A549 (cell line): Measurements from ENCODE around the gene DIPK1B. TPM values are rescaled to one million over a fixed set of nuclear protein-coding genes. Genes with fewer than 3 reads are reported as not detected.
A peak's percentile ranks its signal among the peaks of the same experiment; 100 is the strongest.

Experiments
- ATAC-seq, 2 experiments: fragments of 200-7000 bp in 1 of 2; fragments of >200 bp in 1 of 2; cut with Nextera tagmentation in 1 of 2; cut with Tn5 transposase in 1 of 2; 3 replicates each; pipeline versions ENCODE4 v1.8.0 to v1.9.1; 2018 to 2020; ENCODE audit warnings: mild to moderate bottlenecking in 1 of 2, moderate library complexity in 1 of 2
- CTCF ChIA-PET: fragments of 300-600 bp; sonication (Branson Sonifier 250); formaldehyde crosslinking; extraction: SDS; loops from one replicate; lab custom pipeline; 2021; ENCODE audit warnings: antibody characterized with exemption, inconsistent platforms; lab: Yijun Ruan, JAX
- POLR2A ChIA-PET: fragments of 350-600 bp; formaldehyde crosslinking; extraction: SDS; loops from one replicate; lab custom pipeline; 2021; ENCODE audit warnings: antibody characterized with exemption, inconsistent platforms; lab: Yijun Ruan, JAX
- DNase-seq, 2 experiments: peaks; one replicate each; pipeline versions ENCODE4 v3.0.0 to v3.0.0-alpha.2; 2011 to 2016; ENCODE audit warnings: low read depth in 1 of 2, low spot score in 1 of 2
- FAIRE-seq: peaks from 2 replicates; lab custom pipeline; 2011; peaks lifted over from hg19 to GRCh38; lab: Jason Lieb, UNC
- H3K27ac ChIP-seq, 2 experiments: fragments of >200 bp; sonication (Bioruptor Twin); formaldehyde crosslinking; 3 replicates each; pipeline ENCODE4 v1.5.1; 2016 to 2017
- H3K4me1 ChIP-seq: fragments of >200 bp; sonication (Bioruptor Twin); formaldehyde crosslinking; 3 replicates; pipeline ENCODE4 v1.6.1; 2016
- H3K4me2 ChIP-seq: fragments of >200 bp; sonication (Bioruptor Twin); formaldehyde crosslinking; 3 replicates; pipeline ENCODE4 v1.6.1; 2016
- H3K4me3 ChIP-seq: fragments of >200 bp; sonication (Bioruptor Twin); formaldehyde crosslinking; 3 replicates; pipeline ENCODE4 v1.5.1; 2016
- H3K9me3 ChIP-seq: fragments of >200 bp; sonication (Bioruptor Twin); formaldehyde crosslinking; 3 replicates; pipeline ENCODE4 v1.6.1; 2016
- BHLHE40 ChIP-seq: IDR thresholded peaks from 2 replicates; pipeline ENCODE4 v1.6.1; 2012; ENCODE audit warnings: low read depth, low read length, inconsistent platforms
- CBX8 ChIP-seq: fragments of 200-600 bp; sonication (generic); IDR thresholded peaks from 2 replicates; pipeline ENCODE4 v1.6.1; 2016
- CEBPB ChIP-seq, 2 experiments: fragments of >200 bp in 1 of 2; sonication (Bioruptor Twin) in 1 of 2; formaldehyde crosslinking in 1 of 2; IDR thresholded peaks; 2 replicates each; pipeline ENCODE4 v1.6.1; 2012 to 2016
- CHD2 ChIP-seq: fragments of 150-350 bp; IDR thresholded peaks from 2 replicates; pipeline ENCODE4 v1.6.1; 2014; ENCODE audit warnings: low read length; ENCODE audit not compliant: partially characterized antibody
- EHMT2 ChIP-seq: fragments of 200-600 bp; sonication (generic); IDR thresholded peaks from 2 replicates; pipeline ENCODE4 v1.6.1; 2016; ENCODE audit warnings: antibody characterized with exemption, low read depth, mild to moderate bottlenecking, moderate library complexity
- EP300 ChIP-seq, 2 experiments: fragments of >200 bp; sonication (Bioruptor Twin); formaldehyde crosslinking; IDR thresholded peaks; 2 replicates in 1 of 2; 3 replicates in 1 of 2; pipeline ENCODE4 v1.6.1; 2016 to 2017
- FOSB ChIP-seq: fragments of 250-450 bp; sonication (Bioruptor Pico); IDR thresholded peaks from 2 replicates; pipeline ENCODE4 v1.5.0; 2020; ENCODE audit warnings: mild to moderate bottlenecking, moderate library complexity
- GATA3 ChIP-seq: IDR thresholded peaks from 2 replicates; pipeline ENCODE4 v1.6.1; 2012; ENCODE audit warnings: borderline replicate concordance
- HDAC2 ChIP-seq: fragments of 200-600 bp; sonication (generic); IDR thresholded peaks from 2 replicates; pipeline ENCODE4 v1.6.1; 2016
- HOXA7 ChIP-seq: fragments of 250-450 bp; sonication (Bioruptor Pico); IDR thresholded peaks from 2 replicates; pipeline ENCODE4 v1.5.0; 2020; ENCODE audit warnings: mild to moderate bottlenecking, moderate library complexity
- HOXB13 ChIP-seq: fragments of 250-450 bp; sonication (Bioruptor Pico); IDR thresholded peaks from 2 replicates; pipeline ENCODE4 v1.5.0; 2020; ENCODE audit warnings: low read depth, mild to moderate bottlenecking, moderate library complexity
- HOXB5 ChIP-seq: fragments of 250-450 bp; sonication (Bioruptor Pico); IDR thresholded peaks from 2 replicates; pipeline ENCODE4 v1.5.0; 2020; ENCODE audit warnings: mild to moderate bottlenecking, moderate library complexity
- JUNB ChIP-seq: fragments of >200 bp; sonication (Bioruptor Twin); formaldehyde crosslinking; IDR thresholded peaks from 2 replicates; pipeline ENCODE4 v1.6.1; 2016
- MYC ChIP-seq: IDR thresholded peaks from 2 replicates; pipeline ENCODE4 v1.6.1; 2012; ENCODE audit warnings: mild to moderate bottlenecking, inconsistent platforms, low read length, improper control_type of control experiment, borderline replicate concordance
- POLR2AphosphoS2 ChIP-seq: conservative IDR thresholded peaks from 2 replicates; pipeline ENCODE4 v1.6.1; 2012; ENCODE audit warnings: low read length, improper control_type of control experiment, inconsistent platforms
- RAD21 ChIP-seq, 2 experiments: fragments of >200 bp in 1 of 2; sonication (Bioruptor Twin) in 1 of 2; formaldehyde crosslinking in 1 of 2; IDR thresholded peaks in 1 of 2; conservative IDR thresholded peaks in 1 of 2; 2 replicates in 1 of 2; 3 replicates in 1 of 2; pipeline ENCODE4 v1.6.1; 2012 to 2018; ENCODE audit warnings: inconsistent platforms in 1 of 2
- RCOR1 ChIP-seq: fragments of 150-350 bp; IDR thresholded peaks from 2 replicates; pipeline ENCODE4 v1.6.1; 2014; ENCODE audit warnings: antibody characterized with exemption, low read length, low read depth
- SMC3 ChIP-seq: fragments of >200 bp; sonication (Bioruptor Twin); formaldehyde crosslinking; IDR thresholded peaks from 3 replicates; pipeline ENCODE4 v1.6.1; 2018; ENCODE audit warnings: inconsistent platforms
- TFCP2L1 ChIP-seq: fragments of 250-450 bp; sonication (Bioruptor Pico); IDR thresholded peaks from 2 replicates; pipeline ENCODE4 v1.5.0; 2021; ENCODE audit warnings: mild to moderate bottlenecking
- TP53 ChIP-seq: fragments of 250-450 bp; sonication (Bioruptor Pico); IDR thresholded peaks from 2 replicates; pipeline ENCODE4 v1.5.0; 2021; ENCODE audit warnings: mild to moderate bottlenecking, moderate library complexity
- WGBS: methylation state at CpG from one replicate; pipeline ENCODE4 v1.1.6; 2017; ENCODE audit errors: missing lambda C conversion rate; 5-methylcytosine and 5-hydroxymethylcytosine counted together
- polyA plus RNA-seq, 4 experiments: library from polyadenylated mRNA; depleted of rRNA in 3 of 4; stranded (reverse); fragments of >200 nt; fragmentation: RNase III in 1 of 4; extraction: RNeasy Plus Mini Kit Qiagen cat#74134 plus additional on column Dnase treatment in 1 of 4; gene quantifications; 2 replicates in 3 of 4; 3 replicates in 1 of 4; pipeline ENCODE4 v1.2.3, GENCODE V29; 2011 to 2017
- TF ChIP-seq, protein P1 (sequence below): IDR thresholded peaks from 2 replicates; pipeline ENCODE4 v1.6.1; 2012
- TF ChIP-seq, protein P2 (sequence below): IDR thresholded peaks from 2 replicates; pipeline ENCODE4 v1.6.1; 2012; ENCODE audit warnings: low read depth, borderline replicate concordance
- TF ChIP-seq, protein P3 (sequence below): fragments of 450-650 bp; IDR thresholded peaks from 2 replicates; pipeline ENCODE4 v1.6.1; 2014; ENCODE audit warnings: antibody characterized with exemption
- TF ChIP-seq, protein P4 (sequence below): IDR thresholded peaks from 2 replicates; pipeline ENCODE4 v1.6.1; 2012
- TF ChIP-seq, protein P5 (sequence below): fragments of >200 bp; sonication (Bioruptor Twin); formaldehyde crosslinking; IDR thresholded peaks from 3 replicates; pipeline ENCODE4 v1.5.1; 2016
- TF ChIP-seq, protein P6 (sequence below): fragments of >200 bp; sonication (Bioruptor Twin); formaldehyde crosslinking; IDR thresholded peaks from 2 replicates; pipeline ENCODE4 v1.6.1; 2016

Gene DIPK1B
- polyA plus RNA-seq, 2 of the 4 experiments (the other 2 are of a cell fraction) = 6.7 TPM

DNA sequence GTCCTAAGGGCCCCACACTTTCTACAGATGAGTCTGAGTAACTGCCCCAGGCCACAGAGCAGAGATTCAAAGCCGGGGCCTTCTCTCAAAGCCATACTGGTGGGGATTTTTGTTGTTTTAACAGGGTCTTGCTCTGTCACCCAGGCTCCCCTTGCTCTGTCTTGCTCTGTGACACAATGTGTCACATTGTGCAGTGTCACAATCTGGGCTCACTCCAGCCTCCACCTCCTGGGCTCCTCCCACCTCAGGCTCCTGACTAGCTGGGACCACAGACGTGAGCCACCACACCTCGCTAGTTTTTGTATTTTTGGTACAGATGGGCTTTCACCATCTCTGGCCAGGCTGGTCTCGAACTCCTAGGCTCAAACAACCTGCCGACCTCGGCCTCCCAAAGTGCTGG, 33.7 kb upstream of the DIPK1B start:
- Histone ChIP-seq H3K27ac (no peak overlapping the region), H3K4me2 (no peak overlapping the region), H3K4me3 (no peak overlapping the region), H3K4me1 (peaks cover 18% of the 10 kb centered on the region), H3K9me3 (no peaks in the 10 kb centered on the region)
- ATAC-seq (no peak), FAIRE-seq (no peak), DNase-seq (no peak)
- no peak for TF ChIP-seq MYC
- TF ChIP-seq, protein P1, sequence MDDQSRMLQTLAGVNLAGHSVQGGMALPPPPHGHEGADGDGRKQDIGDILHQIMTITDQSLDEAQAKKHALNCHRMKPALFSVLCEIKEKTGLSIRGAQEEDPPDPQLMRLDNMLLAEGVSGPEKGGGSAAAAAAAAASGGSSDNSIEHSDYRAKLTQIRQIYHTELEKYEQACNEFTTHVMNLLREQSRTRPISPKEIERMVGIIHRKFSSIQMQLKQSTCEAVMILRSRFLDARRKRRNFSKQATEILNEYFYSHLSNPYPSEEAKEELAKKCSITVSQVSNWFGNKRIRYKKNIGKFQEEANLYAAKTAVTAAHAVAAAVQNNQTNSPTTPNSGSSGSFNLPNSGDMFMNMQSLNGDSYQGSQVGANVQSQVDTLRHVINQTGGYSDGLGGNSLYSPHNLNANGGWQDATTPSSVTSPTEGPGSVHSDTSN = no peak
- no peak for TF ChIP-seq EHMT2
- no peak for TF ChIP-seq HDAC2
- TF ChIP-seq, protein P2, sequence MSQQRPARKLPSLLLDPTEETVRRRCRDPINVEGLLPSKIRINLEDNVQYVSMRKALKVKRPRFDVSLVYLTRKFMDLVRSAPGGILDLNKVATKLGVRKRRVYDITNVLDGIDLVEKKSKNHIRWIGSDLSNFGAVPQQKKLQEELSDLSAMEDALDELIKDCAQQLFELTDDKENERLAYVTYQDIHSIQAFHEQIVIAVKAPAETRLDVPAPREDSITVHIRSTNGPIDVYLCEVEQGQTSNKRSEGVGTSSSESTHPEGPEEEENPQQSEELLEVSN = no peak
- TF ChIP-seq EP300 (IDR thresholded peaks at IDR 0.05) = no peak
- no peak for TF ChIP-seq CBX8
- TF ChIP-seq, protein P3, sequence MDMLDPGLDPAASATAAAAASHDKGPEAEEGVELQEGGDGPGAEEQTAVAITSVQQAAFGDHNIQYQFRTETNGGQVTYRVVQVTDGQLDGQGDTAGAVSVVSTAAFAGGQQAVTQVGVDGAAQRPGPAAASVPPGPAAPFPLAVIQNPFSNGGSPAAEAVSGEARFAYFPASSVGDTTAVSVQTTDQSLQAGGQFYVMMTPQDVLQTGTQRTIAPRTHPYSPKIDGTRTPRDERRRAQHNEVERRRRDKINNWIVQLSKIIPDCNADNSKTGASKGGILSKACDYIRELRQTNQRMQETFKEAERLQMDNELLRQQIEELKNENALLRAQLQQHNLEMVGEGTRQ = no peak
- no peak for TF ChIP-seq BHLHE40
- TF ChIP-seq, protein P4, sequence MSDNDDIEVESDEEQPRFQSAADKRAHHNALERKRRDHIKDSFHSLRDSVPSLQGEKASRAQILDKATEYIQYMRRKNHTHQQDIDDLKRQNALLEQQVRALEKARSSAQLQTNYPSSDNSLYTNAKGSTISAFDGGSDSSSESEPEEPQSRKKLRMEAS = no peak
- TF ChIP-seq HOXA7 (CRISPR knock-in tag) = no peak
- TF ChIP-seq GATA3 = no peak
- TF ChIP-seq RAD21 (conservative IDR thresholded peaks at IDR 0.05 in 1 of 2, IDR thresholded peaks at IDR 0.05 in 1 of 2) = no peak
- TF ChIP-seq FOSB (CRISPR knock-in tag) = no peak
- no peak for TF ChIP-seq SMC3
- CTCF ChIA-PET = interaction anchor here (7.9 kb wide), 1 partner anchor 18 kb away, joined by 113 read pairs; no protein-coding TSS in a partner anchor
- POLR2A ChIA-PET = no interaction called here
- 93% methylated on average over 6 of the region's 6 CpGs for WGBS

DNA sequence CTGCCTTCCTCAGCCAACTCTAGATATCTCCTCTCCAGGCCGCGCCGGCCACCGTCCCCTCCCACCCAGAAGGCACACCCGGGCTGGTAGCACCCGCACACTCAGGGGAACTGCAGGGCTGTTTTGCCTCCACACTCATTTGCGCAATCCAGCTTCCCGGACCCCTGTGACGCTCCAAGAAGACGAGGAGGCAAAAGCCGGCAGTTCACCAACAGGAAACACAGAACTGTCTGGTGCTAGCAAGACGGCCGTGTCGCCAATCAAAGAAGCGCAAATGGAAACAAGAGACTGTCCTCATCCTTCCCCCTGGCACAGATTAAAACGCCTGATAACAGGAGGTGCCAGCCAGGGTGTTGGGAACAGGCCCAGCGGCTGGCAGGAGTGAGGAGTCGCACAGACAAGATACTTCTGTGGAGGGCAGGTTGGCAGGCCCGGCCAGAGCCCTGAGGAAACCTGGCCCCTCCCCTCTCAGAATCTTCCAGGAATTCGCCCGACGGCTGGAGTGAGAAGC, 32.9 kb upstream of the DIPK1B start:
- H3K4me3 ChIP-seq = no peak overlapping the region
- FAIRE-seq = no peak

DNA sequence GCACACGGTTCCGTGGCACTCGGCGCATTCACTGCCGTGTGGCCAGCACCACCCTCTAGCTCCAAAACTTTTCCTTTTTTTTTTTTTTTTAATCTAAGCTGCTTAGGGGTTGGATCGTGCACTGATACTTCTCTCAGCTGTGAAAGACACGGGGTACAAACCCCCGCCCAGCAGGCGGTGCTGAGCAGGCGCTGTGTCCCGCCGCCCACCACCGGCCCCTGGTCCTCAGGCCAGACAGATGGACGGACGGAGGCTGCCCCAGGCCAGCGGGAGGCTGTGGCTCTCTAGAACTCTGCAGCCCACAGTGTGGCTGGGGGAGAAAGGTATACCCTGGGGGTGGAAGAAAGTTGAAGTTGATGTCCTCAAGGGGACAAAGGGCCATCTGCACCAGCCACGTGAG, 31.3 kb upstream of the DIPK1B start:
- POLR2A ChIA-PET = interaction anchor here (1.0 kb wide), 1 partner anchor 13 kb away, joined by 3 read pairs; no protein-coding TSS in a partner anchor
- CTCF ChIA-PET = interaction anchor here (0.6 to 13.4 kb wide), 7 partner anchors 7 to 195 kb away, joined by 3 to 186 read pairs (median 7); no protein-coding TSS in a partner anchor
- 92% methylated on average over 17 of the region's 17 CpGs for WGBS
- H3K4me2 ChIP-seq = no peak overlapping the region
- no peak overlapping the region for H3K27ac ChIP-seq
- no peak overlapping the region for H3K4me3 ChIP-seq
- H3K9me3 ChIP-seq = no peaks in the 10 kb centered on the region
- H3K4me1 ChIP-seq = peaks cover 10% of the 10 kb centered on the region
- ATAC-seq (no peak), FAIRE-seq (no peak), DNase-seq (no peak)
- TF ChIP-seq, protein P5, sequence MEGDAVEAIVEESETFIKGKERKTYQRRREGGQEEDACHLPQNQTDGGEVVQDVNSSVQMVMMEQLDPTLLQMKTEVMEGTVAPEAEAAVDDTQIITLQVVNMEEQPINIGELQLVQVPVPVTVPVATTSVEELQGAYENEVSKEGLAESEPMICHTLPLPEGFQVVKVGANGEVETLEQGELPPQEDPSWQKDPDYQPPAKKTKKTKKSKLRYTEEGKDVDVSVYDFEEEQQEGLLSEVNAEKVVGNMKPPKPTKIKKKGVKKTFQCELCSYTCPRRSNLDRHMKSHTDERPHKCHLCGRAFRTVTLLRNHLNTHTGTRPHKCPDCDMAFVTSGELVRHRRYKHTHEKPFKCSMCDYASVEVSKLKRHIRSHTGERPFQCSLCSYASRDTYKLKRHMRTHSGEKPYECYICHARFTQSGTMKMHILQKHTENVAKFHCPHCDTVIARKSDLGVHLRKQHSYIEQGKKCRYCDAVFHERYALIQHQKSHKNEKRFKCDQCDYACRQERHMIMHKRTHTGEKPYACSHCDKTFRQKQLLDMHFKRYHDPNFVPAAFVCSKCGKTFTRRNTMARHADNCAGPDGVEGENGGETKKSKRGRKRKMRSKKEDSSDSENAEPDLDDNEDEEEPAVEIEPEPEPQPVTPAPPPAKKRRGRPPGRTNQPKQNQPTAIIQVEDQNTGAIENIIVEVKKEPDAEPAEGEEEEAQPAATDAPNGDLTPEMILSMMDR = no peak
- TF ChIP-seq, protein P1 = no peak
- TF ChIP-seq CHD2 (no peak), POLR2AphosphoS2 (no peak), RCOR1 (no peak), HOXB5 (no peak), HDAC2 (no peak), HOXB13 (no peak), TP53 (CRISPR knock-in tag) (no peak), JUNB (no peak), SMC3 (no peak)
- TF ChIP-seq, protein P4 = no peak
- TF ChIP-seq, protein P6, sequence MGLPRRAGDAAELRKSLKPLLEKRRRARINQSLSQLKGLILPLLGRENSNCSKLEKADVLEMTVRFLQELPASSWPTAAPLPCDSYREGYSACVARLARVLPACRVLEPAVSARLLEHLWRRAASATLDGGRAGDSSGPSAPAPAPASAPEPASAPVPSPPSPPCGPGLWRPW = no peak
- TF ChIP-seq, protein P3 = no peak

More for the DNA sequence above, 32.9 kb upstream of the DIPK1B start:
- no peaks in the 10 kb centered on the region for H3K9me3 ChIP-seq
- no peak overlapping the region for H3K4me2 ChIP-seq
- no peak overlapping the region for H3K27ac ChIP-seq
- peaks cover 16% of the 10 kb centered on the region for H3K4me1 ChIP-seq
- TF ChIP-seq TFCP2L1 (CRISPR knock-in tag) (no peak), CEBPB (IDR thresholded peaks at IDR 0.05) (peak in 1 of 2 experiments; percentile 11; a peak in 1 of 4 replicates)
- ChIA-PET CTCF (interaction anchor here (2.0 to 13.4 kb wide), 3 partner anchors 5 to 193 kb away, joined by 7 to 186 read pairs (median 34); no protein-coding TSS in a partner anchor), POLR2A (no interaction called here)
- WGBS = 89% methylated on average over 22 of the region's 22 CpGs
- no peak for DNase-seq
- no peak for ATAC-seq
